HepG2 (cell line): ENCODE measurements around the gene LMBRD2. TPM values are rescaled to one million over a fixed set of nuclear protein-coding genes. Genes with fewer than 3 reads are reported as not detected.

Experiments used
- ATAC-seq: fragments of 200-7000 bp; cut with Tn5 transposase; 3 replicates; pipeline ENCODE4 v1.9.1; 2020; ENCODE audit warnings: mild to moderate bottlenecking, moderate library complexity
- BruUV-seq: library from RNA; stranded (reverse); fragments of 400-500 nt; replicated peaks from 2 replicates; lab custom pipeline; 2021; lab: Mats Ljungman, UMichigan
- CTCF ChIA-PET: fragments of 300-600 bp; formaldehyde crosslinking; extraction: SDS; loops from one replicate; lab custom pipeline; 2021; ENCODE audit warnings: low total read pairs, inconsistent platforms, low intra/inter-chr PET ratio; lab: Yijun Ruan, JAX
- POLR2A ChIA-PET: fragments of 350-600 bp; sonication (Branson Sonifier 250); formaldehyde crosslinking; loops from one replicate; lab custom pipeline; 2020; ENCODE audit warnings: antibody characterized with exemption, inconsistent platforms; lab: Yijun Ruan, JAX
- DNase-seq: peaks from one replicate; pipeline ENCODE4 v3.0.0-alpha.2; 2015; ENCODE audit warnings: low spot score
- FAIRE-seq: peaks from 3 replicates; lab custom pipeline; 2011; peaks lifted over from hg19 to GRCh38; lab: Jason Lieb, UNC
- H2AFZ ChIP-seq: one replicate; pipeline ENCODE4 v1.6.1; 2011; ENCODE audit warnings: low read length, inconsistent platforms
- H3K27ac ChIP-seq: fragments of 300-600 bp; 3 replicates; pipeline ENCODE4 v1.8.0; 2011; ENCODE audit warnings: mixed run types, mild to moderate bottlenecking, mixed read lengths, low read length, inconsistent platforms; ENCODE audit not compliant: insufficient read depth; ENCODE audit errors: extremely low read length
- H3K27me3 ChIP-seq, 2 experiments: fragments of 200-600 bp in 1 of 2; 2 replicates in 1 of 2; 3 replicates in 1 of 2; pipeline versions ENCODE4 v1.6.0 to v1.8.0; 2011; ENCODE audit warnings: low read length in 2 of 2, mild to moderate bottlenecking in 2 of 2, moderate library complexity in 2 of 2, inconsistent platforms in 1 of 2; ENCODE audit not compliant: insufficient read depth in 2 of 2, control insufficient read depth in 1 of 2
- H3K36me3 ChIP-seq, 2 experiments: fragments of 200-600 bp in 1 of 2; replicated peaks in 1 of 2; 2 replicates in 1 of 2; 3 replicates in 1 of 2; pipeline versions ENCODE4 v1.5.1 to v1.8.0; 2011; ENCODE audit warnings: low read length in 2 of 2, inconsistent platforms in 1 of 2; ENCODE audit not compliant: insufficient read depth in 2 of 2, control insufficient read depth in 1 of 2
- H3K4me1 ChIP-seq: 2 replicates; pipeline ENCODE4 v1.5.1; 2012; ENCODE audit warnings: low read length, inconsistent platforms; ENCODE audit not compliant: insufficient read depth
- H3K4me2 ChIP-seq: 2 replicates; pipeline ENCODE4 v1.6.0; 2011; ENCODE audit warnings: low read depth, low read length, inconsistent platforms
- H3K4me3 ChIP-seq, 3 experiments: fragments of 200-600 bp in 1 of 3; sonication (generic), shearing (Covaris generic) in 1 of 3; replicated peaks in 1 of 3; 2 replicates each; pipeline ENCODE4 v1.5.1; 2011 to 2016; ENCODE audit warnings: low read length in 3 of 3, inconsistent platforms in 2 of 3, low read depth in 2 of 3, mild to moderate bottlenecking in 2 of 3, control low read depth in 1 of 3, mixed read lengths in 1 of 3; ENCODE audit not compliant: insufficient read depth in 1 of 3
- H3K79me2 ChIP-seq: one replicate; pipeline ENCODE4 v1.6.1; 2011; ENCODE audit warnings: low read length, inconsistent platforms; ENCODE audit not compliant: insufficient read depth
- H3K9ac ChIP-seq: 2 replicates; pipeline ENCODE4 v1.6.0; 2011; ENCODE audit warnings: mild to moderate bottlenecking, low read depth, low read length, inconsistent platforms; ENCODE audit not compliant: insufficient read depth
- H3K9me3 ChIP-seq: 2 replicates; pipeline ENCODE4 v1.5.1; 2012; ENCODE audit warnings: mild to moderate bottlenecking, low read length
- H4K20me1 ChIP-seq: 2 replicates; pipeline ENCODE4 v1.6.0; 2011; ENCODE audit warnings: inconsistent platforms, mild to moderate bottlenecking, low read length, moderate library complexity; ENCODE audit not compliant: insufficient read depth
- ATF7 ChIP-seq, 2 experiments: fragments of 450-650 bp in 1 of 2; sonication (generic) in 1 of 2; formaldehyde crosslinking in 1 of 2; IDR thresholded peaks; 2 replicates each; pipeline versions ENCODE4 v1.4.0 to v1.6.1; 2016 to 2020; ENCODE audit warnings: antibody characterized with exemption in 1 of 2, mild to moderate bottlenecking in 1 of 2, missing genetic modification reagents in 1 of 2
- NFYB ChIP-seq: sonication (generic); formaldehyde crosslinking; IDR thresholded peaks from 2 replicates; pipeline ENCODE4 v1.4.0; 2020; ENCODE audit warnings: missing genetic modification reagents
- RELA ChIP-seq: sonication (generic); formaldehyde crosslinking; IDR thresholded peaks from 2 replicates; pipeline ENCODE4 v1.4.0; 2020; ENCODE audit warnings: missing genetic modification reagents
- SRSF9 ChIP-seq: fragments of 200-400 bp; formaldehyde crosslinking; IDR thresholded peaks from 2 replicates; pipeline ENCODE4 v1.6.1; 2018; ENCODE audit warnings: borderline replicate concordance, mild to moderate bottlenecking, low read depth, low read length; ENCODE audit not compliant: insufficient read depth, poor library complexity, severe bottlenecking
- ZBTB1 ChIP-seq: sonication (generic); formaldehyde crosslinking; IDR thresholded peaks from 2 replicates; pipeline ENCODE4 v1.4.0; 2020; ENCODE audit warnings: missing genetic modification reagents, borderline replicate concordance
- ZBTB8A ChIP-seq: sonication (generic); formaldehyde crosslinking; IDR thresholded peaks from 2 replicates; pipeline ENCODE4 v1.4.0; 2020; ENCODE audit warnings: mild to moderate bottlenecking, low read depth, missing genetic modification reagents, borderline replicate concordance
- ZFP62 ChIP-seq: sonication (generic); formaldehyde crosslinking; IDR thresholded peaks from 2 replicates; pipeline ENCODE4 v1.4.0; 2020; ENCODE audit warnings: missing genetic modification reagents
- ZMYM4 ChIP-seq: sonication (generic); formaldehyde crosslinking; IDR thresholded peaks from 2 replicates; pipeline ENCODE4 v1.8.1; 2023; ENCODE audit warnings: mild to moderate bottlenecking, missing genetic modification reagents
- in situ Hi-C: cut with HindIII; loops from 2 replicates; pipeline ENCODE4 v1.10.0; 2017; ENCODE audit warnings: low pct_unique_long_range_greater_than_20kb; ENCODE audit not compliant: extremely low pct_ligation_motif_present
- intact Hi-C: fragments of 100-400 bp; cut with micrococcal nuclease; formaldehyde crosslinking; loops from one replicate; pipeline ENCODE4 v1.10.0; 2022; ENCODE audit not compliant: unreplicated experiment
- polyA plus RNA-seq, 8 experiments: library from polyadenylated mRNA; depleted of rRNA in 3 of 8; stranded (reverse) in 7 of 8; unstranded in 1 of 8; fragments of >200 nt; fragmentation: Illumina TruSeq in 4 of 8; extraction: Trizol in 4 of 8; gene quantifications; 2 replicates each; pipeline versions ENCODE4 v1.2.1 to v1.2.3, GENCODE V29; 2011 to 2016; ENCODE audit warnings: low read depth in 4 of 8, missing spikeins in 1 of 8, mixed read lengths in 1 of 8; ENCODE audit not compliant: insufficient read depth in 1 of 8
- total RNA-seq, 5 experiments: library from RNA; depleted of rRNA; stranded (reverse); fragments of >200 nt; fragmentation: Illumina TruSeq; extraction: Trizol; gene quantifications; 2 replicates each; pipeline ENCODE4 v1.2.3, GENCODE V29; 2016; ENCODE audit warnings: low read depth in 1 of 5
- TF ChIP-seq, protein P1 (sequence below): sonication (generic); formaldehyde crosslinking; conservative IDR thresholded peaks from 2 replicates; pipeline ENCODE4 v1.4.0; 2020; ENCODE audit warnings: missing genetic modification reagents
- TF ChIP-seq, protein P2 (sequence below): sonication (generic); formaldehyde crosslinking; IDR thresholded peaks from 2 replicates; pipeline ENCODE4 v1.8.0; 2022; ENCODE audit warnings: mild to moderate bottlenecking, missing genetic modification reagents, borderline replicate concordance
- TF ChIP-seq, protein P3 (sequence below): sonication (generic); formaldehyde crosslinking; IDR thresholded peaks from 2 replicates; pipeline ENCODE4 v1.4.0; 2020; ENCODE audit warnings: missing genetic modification reagents
- TF ChIP-seq, protein P4 (sequence below): IDR thresholded peaks from 2 replicates; pipeline ENCODE4 v1.6.1; 2016; ENCODE audit warnings: control low read depth

LMBRD2 gene
- total and polyA plus RNA-seq, 2 of the 13 experiments (the other 11 are each of a cell fraction or from before 2014, with no cell fraction given) = 2.0 to 4.7 TPM

DNA sequence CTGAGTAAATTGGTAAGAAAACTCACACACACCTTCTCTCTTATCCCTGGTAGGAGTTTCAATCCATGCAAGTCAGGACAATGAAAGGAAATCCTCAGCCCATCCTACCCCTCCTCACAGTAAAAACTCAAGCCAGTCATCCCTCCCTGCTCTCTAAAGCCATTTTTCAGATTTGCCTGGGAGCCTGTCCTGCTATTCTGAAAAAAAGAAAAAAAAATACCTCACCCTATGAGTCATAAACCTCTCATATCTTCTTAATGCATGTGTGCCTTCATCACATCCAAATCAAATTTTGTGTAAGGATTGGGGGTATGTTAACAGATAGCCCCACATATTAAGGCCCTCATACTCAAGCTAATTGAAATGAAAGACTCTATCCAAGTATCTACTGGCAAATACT, 99.1 kb downstream of the LMBRD2 start:
- Histone ChIP-seq H3K27ac (no peak overlapping the region), H3K27me3 (no peaks in the 10 kb centered on the region), H2AFZ (no peak overlapping the region), H3K4me1 (no peaks in the 10 kb centered on the region), H3K9ac (no peak overlapping the region), H3K9me3 (no peaks in the 10 kb centered on the region), H4K20me1 (no peaks in the 10 kb centered on the region), H3K36me3 (no peaks in the 10 kb centered on the region), H3K4me3 (no peak overlapping the region), H3K79me2 (no peaks in the 10 kb centered on the region), H3K4me2 (no peak overlapping the region)
- ChIA-PET CTCF (no interaction called here), POLR2A (no interaction called here)
- intact Hi-C loops = no loop called here
- in situ Hi-C loops = loop anchor here (25.0 kb wide), 1 partner anchor 635 kb away; no protein-coding TSS in a partner anchor
- no peak for DNase-seq
- TF ChIP-seq ZBTB8A (CRISPR knock-in tag) (no peak), ZFP62 (no peak), NFYB (CRISPR knock-in tag) (no peak), ATF7 (IDR thresholded peaks at IDR 0.05) (no peak), ATF7 (CRISPR knock-in tag; IDR thresholded peaks at IDR 0.05) (no peak), SRSF9 (no peak), ZBTB1 (no peak), RELA (CRISPR knock-in tag) (no peak), ZMYM4 (CRISPR knock-in tag) (no peak)
- TF ChIP-seq, protein P1, sequence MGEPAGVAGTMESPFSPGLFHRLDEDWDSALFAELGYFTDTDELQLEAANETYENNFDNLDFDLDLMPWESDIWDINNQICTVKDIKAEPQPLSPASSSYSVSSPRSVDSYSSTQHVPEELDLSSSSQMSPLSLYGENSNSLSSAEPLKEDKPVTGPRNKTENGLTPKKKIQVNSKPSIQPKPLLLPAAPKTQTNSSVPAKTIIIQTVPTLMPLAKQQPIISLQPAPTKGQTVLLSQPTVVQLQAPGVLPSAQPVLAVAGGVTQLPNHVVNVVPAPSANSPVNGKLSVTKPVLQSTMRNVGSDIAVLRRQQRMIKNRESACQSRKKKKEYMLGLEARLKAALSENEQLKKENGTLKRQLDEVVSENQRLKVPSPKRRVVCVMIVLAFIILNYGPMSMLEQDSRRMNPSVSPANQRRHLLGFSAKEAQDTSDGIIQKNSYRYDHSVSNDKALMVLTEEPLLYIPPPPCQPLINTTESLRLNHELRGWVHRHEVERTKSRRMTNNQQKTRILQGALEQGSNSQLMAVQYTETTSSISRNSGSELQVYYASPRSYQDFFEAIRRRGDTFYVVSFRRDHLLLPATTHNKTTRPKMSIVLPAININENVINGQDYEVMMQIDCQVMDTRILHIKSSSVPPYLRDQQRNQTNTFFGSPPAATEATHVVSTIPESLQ = no peak
- TF ChIP-seq, protein P2, sequence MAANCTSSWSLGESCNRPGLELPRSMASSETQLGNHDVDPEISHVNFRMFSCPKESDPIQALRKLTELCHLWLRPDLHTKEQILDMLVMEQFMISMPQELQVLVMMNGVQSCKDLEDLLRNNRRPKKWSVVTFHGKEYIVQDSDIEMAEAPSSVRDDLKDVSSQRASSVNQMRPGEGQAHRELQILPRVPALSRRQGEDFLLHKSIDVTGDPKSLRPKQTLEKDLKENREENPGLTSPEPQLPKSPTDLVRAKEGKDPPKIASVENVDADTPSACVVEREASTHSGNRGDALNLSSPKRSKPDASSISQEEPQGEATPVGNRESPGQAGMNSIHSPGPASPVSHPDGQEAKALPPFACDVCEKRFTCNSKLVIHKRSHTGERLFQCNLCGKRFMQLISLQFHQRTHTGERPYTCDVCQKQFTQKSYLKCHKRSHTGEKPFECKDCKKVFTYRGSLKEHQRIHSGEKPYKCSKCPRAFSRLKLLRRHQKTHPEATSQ (CRISPR knock-in tag) = no peak
- TF ChIP-seq, protein P3, sequence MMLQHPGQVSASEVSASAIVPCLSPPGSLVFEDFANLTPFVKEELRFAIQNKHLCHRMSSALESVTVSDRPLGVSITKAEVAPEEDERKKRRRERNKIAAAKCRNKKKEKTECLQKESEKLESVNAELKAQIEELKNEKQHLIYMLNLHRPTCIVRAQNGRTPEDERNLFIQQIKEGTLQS (CRISPR knock-in tag) = no peak
- TF ChIP-seq, protein P4, sequence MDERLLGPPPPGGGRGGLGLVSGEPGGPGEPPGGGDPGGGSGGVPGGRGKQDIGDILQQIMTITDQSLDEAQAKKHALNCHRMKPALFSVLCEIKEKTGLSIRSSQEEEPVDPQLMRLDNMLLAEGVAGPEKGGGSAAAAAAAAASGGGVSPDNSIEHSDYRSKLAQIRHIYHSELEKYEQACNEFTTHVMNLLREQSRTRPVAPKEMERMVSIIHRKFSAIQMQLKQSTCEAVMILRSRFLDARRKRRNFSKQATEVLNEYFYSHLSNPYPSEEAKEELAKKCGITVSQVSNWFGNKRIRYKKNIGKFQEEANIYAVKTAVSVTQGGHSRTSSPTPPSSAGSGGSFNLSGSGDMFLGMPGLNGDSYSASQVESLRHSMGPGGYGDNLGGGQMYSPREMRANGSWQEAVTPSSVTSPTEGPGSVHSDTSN (CRISPR knock-in tag) = no peak
- no TSS peak for BruUV-seq
- no peak for ATAC-seq
- FAIRE-seq = no peak
